ENCODE data around the gene USP37.

GRCh38 chr2:218555527-218555926 is 12.6 kb downstream of the USP37 start:
- TF ChIP-seq, protein P1, sequence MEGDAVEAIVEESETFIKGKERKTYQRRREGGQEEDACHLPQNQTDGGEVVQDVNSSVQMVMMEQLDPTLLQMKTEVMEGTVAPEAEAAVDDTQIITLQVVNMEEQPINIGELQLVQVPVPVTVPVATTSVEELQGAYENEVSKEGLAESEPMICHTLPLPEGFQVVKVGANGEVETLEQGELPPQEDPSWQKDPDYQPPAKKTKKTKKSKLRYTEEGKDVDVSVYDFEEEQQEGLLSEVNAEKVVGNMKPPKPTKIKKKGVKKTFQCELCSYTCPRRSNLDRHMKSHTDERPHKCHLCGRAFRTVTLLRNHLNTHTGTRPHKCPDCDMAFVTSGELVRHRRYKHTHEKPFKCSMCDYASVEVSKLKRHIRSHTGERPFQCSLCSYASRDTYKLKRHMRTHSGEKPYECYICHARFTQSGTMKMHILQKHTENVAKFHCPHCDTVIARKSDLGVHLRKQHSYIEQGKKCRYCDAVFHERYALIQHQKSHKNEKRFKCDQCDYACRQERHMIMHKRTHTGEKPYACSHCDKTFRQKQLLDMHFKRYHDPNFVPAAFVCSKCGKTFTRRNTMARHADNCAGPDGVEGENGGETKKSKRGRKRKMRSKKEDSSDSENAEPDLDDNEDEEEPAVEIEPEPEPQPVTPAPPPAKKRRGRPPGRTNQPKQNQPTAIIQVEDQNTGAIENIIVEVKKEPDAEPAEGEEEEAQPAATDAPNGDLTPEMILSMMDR (conservative IDR thresholded peaks at IDR 0.05; ENCODE audit: low read length): no peak
- no peak for TF ChIP-seq EZH2phosphoT487 (IDR thresholded peaks at IDR 0.05; ENCODE audit: borderline replicate concordance)

Data from Loucy (cell line).